Measurements from ENCODE around the gene VWA7. TPM values are rescaled to one million over a fixed set of nuclear protein-coding genes. Genes with fewer than 3 reads are reported as not detected.

VWA7 gene
- total RNA-seq, 2 donors from 2014 or later = 0.64 to 0.95 TPM

DNA sequence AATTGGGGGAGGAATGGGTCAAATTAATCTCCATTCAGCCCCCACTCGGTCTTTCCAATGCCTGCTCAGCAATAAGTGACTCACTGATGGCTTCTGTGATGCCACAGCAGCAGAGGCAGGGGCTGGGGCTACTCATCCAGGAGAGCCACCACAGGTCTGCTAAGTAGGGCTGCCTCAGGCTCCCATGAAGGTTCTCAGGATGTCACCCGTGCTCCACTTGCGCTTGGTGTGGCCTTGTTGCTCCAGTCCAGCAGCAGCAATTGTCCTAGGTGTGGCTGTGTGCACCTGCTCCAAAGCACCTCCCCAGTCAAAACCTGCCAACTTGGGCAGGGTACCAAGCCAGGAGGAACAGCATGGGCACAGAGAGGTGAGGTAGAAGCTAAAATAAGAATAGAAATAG is 55.0 kb downstream of the VWA7 start:
- Histone ChIP-seq H3K27ac (ENCODE audit: low read depth, low read length) (no peak overlapping the region), H3K9me3 (ENCODE audit: control insufficient read depth, low read length) (no peaks in the 10 kb centered on the region), H3K4me1 (ENCODE audit: control insufficient read depth, insufficient read depth, low read length) (no peaks in the 10 kb centered on the region), H3K4me3 (ENCODE audit: low read length) (no peak overlapping the region), H3K9ac (ENCODE audit: extremely low read depth, low read length, poor library complexity, severe bottlenecking) (no peak overlapping the region), H3K27me3 (ENCODE audit: control insufficient read depth, insufficient read depth, low read length, poor library complexity, severe bottlenecking) (no peaks in the 10 kb centered on the region), H3K36me3 (ENCODE audit: control insufficient read depth, insufficient read depth, low read length) (peaks cover 17% of the 10 kb centered on the region)
- H3K4me1 Mint-ChIP-seq = peaks cover 15% of the 10 kb centered on the region
- H3K27me3 Mint-ChIP-seq (ENCODE audit: insufficient read depth) = no peaks in the 10 kb centered on the region
- H3K4me3 Mint-ChIP-seq = no peak overlapping the region
- TF ChIP-seq, protein P1, sequence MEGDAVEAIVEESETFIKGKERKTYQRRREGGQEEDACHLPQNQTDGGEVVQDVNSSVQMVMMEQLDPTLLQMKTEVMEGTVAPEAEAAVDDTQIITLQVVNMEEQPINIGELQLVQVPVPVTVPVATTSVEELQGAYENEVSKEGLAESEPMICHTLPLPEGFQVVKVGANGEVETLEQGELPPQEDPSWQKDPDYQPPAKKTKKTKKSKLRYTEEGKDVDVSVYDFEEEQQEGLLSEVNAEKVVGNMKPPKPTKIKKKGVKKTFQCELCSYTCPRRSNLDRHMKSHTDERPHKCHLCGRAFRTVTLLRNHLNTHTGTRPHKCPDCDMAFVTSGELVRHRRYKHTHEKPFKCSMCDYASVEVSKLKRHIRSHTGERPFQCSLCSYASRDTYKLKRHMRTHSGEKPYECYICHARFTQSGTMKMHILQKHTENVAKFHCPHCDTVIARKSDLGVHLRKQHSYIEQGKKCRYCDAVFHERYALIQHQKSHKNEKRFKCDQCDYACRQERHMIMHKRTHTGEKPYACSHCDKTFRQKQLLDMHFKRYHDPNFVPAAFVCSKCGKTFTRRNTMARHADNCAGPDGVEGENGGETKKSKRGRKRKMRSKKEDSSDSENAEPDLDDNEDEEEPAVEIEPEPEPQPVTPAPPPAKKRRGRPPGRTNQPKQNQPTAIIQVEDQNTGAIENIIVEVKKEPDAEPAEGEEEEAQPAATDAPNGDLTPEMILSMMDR (conservative IDR thresholded peaks at IDR 0.05) = no peak
- DNase-seq = no peak
- H3K27ac Mint-ChIP-seq = no peak overlapping the region
- no peaks in the 10 kb centered on the region for H3K9me3 Mint-ChIP-seq
- WGBS, 2 experiments (ENCODE audit: insufficient coverage in 1 of 2, insufficient read length in 1 of 2) = 87 to 100% methylated on average over 1 to 3 of the region's 3 CpGs
- H3K36me3 Mint-ChIP-seq (ENCODE audit: low read depth) = peaks cover 17% of the 10 kb centered on the region

DNA sequence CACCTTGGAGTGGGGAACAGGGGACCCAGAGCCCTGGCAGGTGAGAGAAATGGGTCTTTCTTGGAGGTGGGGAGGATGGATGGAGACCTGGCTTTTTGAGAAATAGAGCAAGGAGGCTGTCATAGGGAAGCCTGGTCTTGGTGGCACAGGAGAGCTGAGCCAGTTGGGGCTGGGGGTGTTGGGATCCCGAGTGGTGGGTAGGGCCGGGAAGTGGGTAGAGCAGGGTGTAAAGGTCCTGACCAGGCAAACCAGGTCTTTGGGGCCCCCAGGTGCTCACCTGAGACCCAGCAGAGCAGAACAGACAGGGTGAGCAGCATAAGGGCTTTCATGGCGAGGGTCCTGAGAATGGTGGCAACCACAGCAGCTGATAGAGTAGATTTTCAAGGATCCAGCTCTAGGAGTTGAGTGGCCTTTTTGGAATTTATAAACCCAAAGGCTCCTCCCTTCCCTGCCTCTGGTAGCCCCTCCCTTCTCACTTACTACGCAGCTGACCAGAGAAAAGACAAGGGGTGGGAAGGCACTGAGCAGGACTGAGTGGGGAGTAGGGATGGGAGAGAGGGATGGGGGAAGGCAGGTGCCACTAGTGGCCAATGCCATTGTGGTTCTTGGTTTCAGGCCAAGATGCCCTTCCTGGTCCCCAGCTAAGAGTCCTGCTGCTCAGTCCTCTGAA is 55.6 kb downstream of the VWA7 start, which contains the start of gene LY6G6C:
TSS of gene LY6G6C (minus strand) at position 396 of the 670 bp plus-strand sequence. CDS start at position 329, 67 bp downstream.
- Histone ChIP-seq H3K27ac (ENCODE audit: low read depth, low read length) (no peak within 1 kb of the TSS), H3K27me3 (ENCODE audit: control insufficient read depth, insufficient read depth, low read length, poor library complexity, severe bottlenecking) (no peaks in the 10 kb centered on the region), H3K9ac (ENCODE audit: extremely low read depth, low read length, poor library complexity, severe bottlenecking) (no peak within 1 kb of the TSS), H3K4me3 (ENCODE audit: low read length) (no peak within 1 kb of the TSS), H3K9me3 (ENCODE audit: control insufficient read depth, low read length) (no peaks in the 10 kb centered on the region), H3K36me3 (ENCODE audit: control insufficient read depth, insufficient read depth, low read length) (peaks cover 10% of the 10 kb centered on the region), H3K4me1 (ENCODE audit: control insufficient read depth, insufficient read depth, low read length) (no peaks in the 10 kb centered on the region)
- no peaks in the 10 kb centered on the region for H3K9me3 Mint-ChIP-seq
- TF ChIP-seq, protein P1 (conservative IDR thresholded peaks at IDR 0.05) = no peak
- peaks cover 15% of the 10 kb centered on the region for H3K4me1 Mint-ChIP-seq
- no peak within 1 kb of the TSS for H3K4me3 Mint-ChIP-seq
- DNase-seq = no peak
- WGBS, 2 experiments (ENCODE audit: insufficient coverage in 1 of 2, insufficient read length in 1 of 2) = 81 to 100% methylated on average over 1 to 4 of the region's 4 CpGs
- H3K36me3 Mint-ChIP-seq (ENCODE audit: low read depth) = peaks cover 10% of the 10 kb centered on the region
- no peak within 1 kb of the TSS for H3K27ac Mint-ChIP-seq
- H3K27me3 Mint-ChIP-seq (ENCODE audit: insufficient read depth) = no peaks in the 10 kb centered on the region

DNA sequence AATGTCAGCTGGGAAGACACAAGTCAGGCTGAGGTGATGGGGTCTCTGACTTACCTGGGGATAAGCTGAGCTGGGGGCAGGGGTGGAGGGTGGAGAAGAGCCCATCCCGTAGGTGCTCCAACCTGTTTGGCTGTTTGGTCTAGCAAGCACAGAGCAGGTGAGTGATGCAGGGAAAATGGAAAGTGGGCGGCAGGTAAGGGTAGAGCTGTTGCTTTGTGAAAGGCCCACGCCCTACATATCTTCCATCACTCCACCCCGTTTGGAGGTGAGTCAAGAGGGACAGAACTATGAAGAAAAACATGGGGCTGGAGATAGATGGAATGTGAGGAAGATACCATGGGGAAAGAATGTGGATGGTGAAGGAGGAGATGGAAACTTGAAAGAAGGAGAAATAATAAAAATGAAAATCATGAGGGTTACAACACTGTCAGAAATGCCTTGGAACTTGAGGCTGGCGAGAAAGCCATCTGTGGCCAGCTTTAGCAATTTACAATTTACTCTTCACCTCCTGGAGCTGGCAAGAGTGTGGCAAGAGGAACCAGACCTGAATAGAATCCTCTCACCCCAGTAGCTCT is 56.8 kb downstream of the VWA7 start:
- H3K36me3 Mint-ChIP-seq (ENCODE audit: low read depth) = no peaks in the 10 kb centered on the region
- no peak overlapping the region for H3K27ac ChIP-seq (ENCODE audit: low read depth, low read length)

More for the DNA sequence above, 56.8 kb downstream of the VWA7 start:
- H3K4me1 Mint-ChIP-seq = peaks cover 15% of the 10 kb centered on the region
- Histone ChIP-seq H3K36me3 (ENCODE audit: control insufficient read depth, insufficient read depth, low read length) (no peaks in the 10 kb centered on the region), H3K9ac (ENCODE audit: extremely low read depth, low read length, poor library complexity, severe bottlenecking) (no peak overlapping the region), H3K4me1 (ENCODE audit: control insufficient read depth, insufficient read depth, low read length) (no peaks in the 10 kb centered on the region), H3K9me3 (ENCODE audit: control insufficient read depth, low read length) (no peaks in the 10 kb centered on the region), H3K27me3 (ENCODE audit: control insufficient read depth, insufficient read depth, low read length, poor library complexity, severe bottlenecking) (no peaks in the 10 kb centered on the region), H3K4me3 (ENCODE audit: low read length) (no peak overlapping the region)
- DNase-seq = no peak
- no peak overlapping the region for H3K27ac Mint-ChIP-seq
- TF ChIP-seq, protein P1 (conservative IDR thresholded peaks at IDR 0.05) = no peak
- no peaks in the 10 kb centered on the region for H3K27me3 Mint-ChIP-seq (ENCODE audit: insufficient read depth)
- H3K9me3 Mint-ChIP-seq = no peaks in the 10 kb centered on the region
- WGBS, 2 experiments (ENCODE audit: insufficient coverage in 1 of 2, insufficient read length in 1 of 2) = 93 to 94% methylated on average over 2 to 5 of the region's 5 CpGs
- H3K4me3 Mint-ChIP-seq = no peak overlapping the region
